ENCODE data around the gene TPPP2.

- TF ChIP-seq POLR2A (IDR thresholded peaks at IDR 0.05; ENCODE audit: low read length) (no peak), GATA1 (IDR thresholded peaks at IDR 0.05; ENCODE audit: low read depth, low read length) (no peak)
Observed at GRCh38 chr14:21061347-21061668, 31.3 kb downstream of the TPPP2 start.

Measured in erythroblast (primary cell).